OCI-LY3 (cell line): ENCODE data around the gene KCNK7.

ENCODE experiments used
- EZH2phosphoT487 ChIP-seq: fragments of 200-600 bp; shearing (Covaris generic); IDR thresholded peaks from 2 replicates; pipeline ENCODE4 v1.6.1; 2018; ENCODE audit warnings: antibody characterized with exemption, mixed run types, low read depth
- TF ChIP-seq, protein P1 (sequence below): fragments of 200-600, 300-600 bp; sonication (generic); IDR thresholded peaks from 2 replicates; pipeline ENCODE4 v1.5.1; 2014; ENCODE audit warnings: antibody characterized with exemption, low read length, low read depth

DNA sequence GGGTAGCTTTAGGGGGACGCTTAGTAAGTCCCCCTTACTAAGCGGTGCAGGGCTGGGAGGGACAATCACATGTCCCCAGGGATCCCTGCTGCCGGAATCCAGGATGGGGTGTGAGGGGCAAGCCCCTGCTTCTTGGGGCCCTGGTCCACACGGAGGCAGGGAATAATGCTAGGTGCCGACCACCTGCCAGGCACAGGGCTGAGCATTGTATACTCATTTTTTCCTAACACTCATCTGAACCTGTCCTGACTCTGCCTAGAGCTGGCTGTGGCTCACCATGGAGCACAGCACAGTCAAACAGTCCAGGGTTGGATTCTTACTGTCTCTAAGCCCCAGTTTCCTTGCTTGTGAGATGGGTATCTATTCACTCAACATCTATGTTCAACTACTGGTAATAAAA is 36.1 kb downstream of the KCNK7 start:
- TF ChIP-seq, protein P1, sequence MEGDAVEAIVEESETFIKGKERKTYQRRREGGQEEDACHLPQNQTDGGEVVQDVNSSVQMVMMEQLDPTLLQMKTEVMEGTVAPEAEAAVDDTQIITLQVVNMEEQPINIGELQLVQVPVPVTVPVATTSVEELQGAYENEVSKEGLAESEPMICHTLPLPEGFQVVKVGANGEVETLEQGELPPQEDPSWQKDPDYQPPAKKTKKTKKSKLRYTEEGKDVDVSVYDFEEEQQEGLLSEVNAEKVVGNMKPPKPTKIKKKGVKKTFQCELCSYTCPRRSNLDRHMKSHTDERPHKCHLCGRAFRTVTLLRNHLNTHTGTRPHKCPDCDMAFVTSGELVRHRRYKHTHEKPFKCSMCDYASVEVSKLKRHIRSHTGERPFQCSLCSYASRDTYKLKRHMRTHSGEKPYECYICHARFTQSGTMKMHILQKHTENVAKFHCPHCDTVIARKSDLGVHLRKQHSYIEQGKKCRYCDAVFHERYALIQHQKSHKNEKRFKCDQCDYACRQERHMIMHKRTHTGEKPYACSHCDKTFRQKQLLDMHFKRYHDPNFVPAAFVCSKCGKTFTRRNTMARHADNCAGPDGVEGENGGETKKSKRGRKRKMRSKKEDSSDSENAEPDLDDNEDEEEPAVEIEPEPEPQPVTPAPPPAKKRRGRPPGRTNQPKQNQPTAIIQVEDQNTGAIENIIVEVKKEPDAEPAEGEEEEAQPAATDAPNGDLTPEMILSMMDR: no peak
- no peak for TF ChIP-seq EZH2phosphoT487
